Measurements from ENCODE around the gene CEP104.

The CEP104 gene

DNA sequence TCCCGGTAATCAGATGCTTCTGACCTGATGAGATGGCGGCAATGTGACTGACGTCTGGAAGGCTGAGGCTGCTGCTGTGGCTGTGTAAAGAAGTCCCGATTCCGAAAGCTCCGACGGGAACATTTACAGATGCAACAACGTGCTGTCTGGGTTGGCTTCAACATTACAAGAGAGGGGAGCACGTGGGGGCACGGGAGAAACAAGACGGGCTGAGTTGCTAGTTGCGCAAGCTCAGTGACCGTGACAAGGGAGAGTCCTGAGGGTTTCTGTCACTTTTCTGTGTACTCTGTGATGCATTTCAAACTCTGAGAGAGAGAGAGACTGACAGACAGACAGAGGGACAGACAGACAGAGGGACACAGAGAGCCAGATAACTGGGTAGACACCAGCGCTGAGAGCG is 35.1 kb downstream of the CEP104 start:
- no peak overlapping the region for H3K4me3 ChIP-seq (ENCODE audit: low read depth, low read length)
- POLR2A ChIA-PET: no interaction called here
- no peak for DNase-seq (ENCODE audit: low read depth, low spot score)
- TF ChIP-seq, protein P1, sequence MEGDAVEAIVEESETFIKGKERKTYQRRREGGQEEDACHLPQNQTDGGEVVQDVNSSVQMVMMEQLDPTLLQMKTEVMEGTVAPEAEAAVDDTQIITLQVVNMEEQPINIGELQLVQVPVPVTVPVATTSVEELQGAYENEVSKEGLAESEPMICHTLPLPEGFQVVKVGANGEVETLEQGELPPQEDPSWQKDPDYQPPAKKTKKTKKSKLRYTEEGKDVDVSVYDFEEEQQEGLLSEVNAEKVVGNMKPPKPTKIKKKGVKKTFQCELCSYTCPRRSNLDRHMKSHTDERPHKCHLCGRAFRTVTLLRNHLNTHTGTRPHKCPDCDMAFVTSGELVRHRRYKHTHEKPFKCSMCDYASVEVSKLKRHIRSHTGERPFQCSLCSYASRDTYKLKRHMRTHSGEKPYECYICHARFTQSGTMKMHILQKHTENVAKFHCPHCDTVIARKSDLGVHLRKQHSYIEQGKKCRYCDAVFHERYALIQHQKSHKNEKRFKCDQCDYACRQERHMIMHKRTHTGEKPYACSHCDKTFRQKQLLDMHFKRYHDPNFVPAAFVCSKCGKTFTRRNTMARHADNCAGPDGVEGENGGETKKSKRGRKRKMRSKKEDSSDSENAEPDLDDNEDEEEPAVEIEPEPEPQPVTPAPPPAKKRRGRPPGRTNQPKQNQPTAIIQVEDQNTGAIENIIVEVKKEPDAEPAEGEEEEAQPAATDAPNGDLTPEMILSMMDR (IDR thresholded peaks at IDR 0.05; ENCODE audit: insufficient read depth, low read length, missing control alignments): no peak
- CTCF ChIA-PET: no interaction called here

DNA sequence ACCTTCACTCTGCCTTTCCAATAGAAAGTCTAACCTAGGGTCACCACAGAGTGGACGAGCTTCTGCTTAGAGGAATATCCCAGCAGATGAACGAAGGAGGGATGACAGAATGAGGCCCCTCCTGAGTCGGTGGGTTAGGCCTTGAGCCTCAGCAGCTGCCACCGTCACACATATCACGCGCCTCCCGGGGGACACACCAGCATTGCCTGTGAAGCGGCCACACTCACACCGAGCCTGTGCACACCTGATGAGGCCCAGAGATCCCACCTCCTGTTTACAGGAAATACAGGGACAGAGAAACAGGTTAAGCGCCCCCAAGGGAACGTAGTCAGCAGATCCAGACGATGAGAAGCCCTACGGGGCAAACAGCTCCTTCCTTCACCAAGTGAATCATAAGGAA is 35.6 kb downstream of the CEP104 start:
- DNase-seq (ENCODE audit: low read depth, low spot score): no peak
- TF ChIP-seq, protein P1 (IDR thresholded peaks at IDR 0.05; ENCODE audit: insufficient read depth, low read length, missing control alignments): no peak
- H3K4me3 ChIP-seq (ENCODE audit: low read depth, low read length): no peak overlapping the region
- ChIA-PET POLR2A (no interaction called here), CTCF (interaction anchor here (1.1 kb wide), 1 partner anchor 27 kb away, joined by 3 read pairs; no protein-coding TSS in a partner anchor)

DNA sequence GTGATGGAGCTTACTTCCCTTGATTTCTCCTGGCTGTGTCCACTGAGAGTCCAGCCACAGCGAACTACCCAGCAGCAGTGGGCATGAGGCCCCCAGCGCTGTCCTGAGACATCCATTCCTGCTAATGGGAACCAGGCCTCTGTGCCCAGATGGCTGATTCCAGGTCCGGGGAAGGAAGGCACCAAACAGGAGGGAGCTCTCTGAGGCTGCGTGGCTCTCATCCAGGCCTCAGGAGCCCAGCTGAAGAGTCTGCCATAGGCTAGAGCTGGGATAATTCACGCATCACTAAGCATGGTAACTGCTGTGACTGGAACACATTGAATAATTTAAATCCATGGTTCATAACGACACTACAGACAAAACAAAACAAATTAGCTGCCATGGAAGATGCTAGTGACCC is 36.0 kb downstream of the CEP104 start:
- no peak overlapping the region for H3K4me3 ChIP-seq (ENCODE audit: low read depth, low read length)
- ChIA-PET POLR2A (no interaction called here), CTCF (interaction anchor here (1.1 kb wide), 1 partner anchor 28 kb away, joined by 3 read pairs; no protein-coding TSS in a partner anchor)
- DNase-seq (ENCODE audit: low read depth, low spot score): no peak
- TF ChIP-seq, protein P1 (IDR thresholded peaks at IDR 0.05; ENCODE audit: insufficient read depth, low read length, missing control alignments): no peak

DNA sequence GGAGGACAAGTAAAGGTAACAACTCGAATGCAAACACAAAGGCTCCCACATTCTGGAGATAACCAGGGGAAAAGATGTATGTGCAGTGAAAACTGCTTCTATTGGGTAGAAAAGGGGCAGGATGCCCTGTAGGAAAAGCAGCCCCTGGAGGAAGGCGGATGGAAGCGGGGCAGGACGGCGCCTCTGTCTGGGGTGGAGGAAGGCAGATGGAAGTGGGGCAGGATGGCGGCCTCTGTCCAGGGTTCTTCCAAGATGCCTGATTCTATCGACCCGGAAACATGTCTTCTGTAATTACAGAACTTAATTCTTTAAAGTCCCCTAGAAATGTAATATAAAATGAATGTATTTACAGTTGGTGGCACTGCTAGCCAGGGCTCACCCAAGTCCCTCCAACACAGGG is 36.7 kb downstream of the CEP104 start:
- ChIA-PET CTCF (interaction anchor here (1.1 kb wide), 1 partner anchor 28 kb away, joined by 3 read pairs; no protein-coding TSS in a partner anchor), POLR2A (no interaction called here)
- H3K4me3 ChIP-seq (ENCODE audit: low read depth, low read length): no peak overlapping the region
- TF ChIP-seq, protein P1 (IDR thresholded peaks at IDR 0.05; ENCODE audit: insufficient read depth, low read length, missing control alignments): no peak
- no peak for DNase-seq (ENCODE audit: low read depth, low spot score)

DNA sequence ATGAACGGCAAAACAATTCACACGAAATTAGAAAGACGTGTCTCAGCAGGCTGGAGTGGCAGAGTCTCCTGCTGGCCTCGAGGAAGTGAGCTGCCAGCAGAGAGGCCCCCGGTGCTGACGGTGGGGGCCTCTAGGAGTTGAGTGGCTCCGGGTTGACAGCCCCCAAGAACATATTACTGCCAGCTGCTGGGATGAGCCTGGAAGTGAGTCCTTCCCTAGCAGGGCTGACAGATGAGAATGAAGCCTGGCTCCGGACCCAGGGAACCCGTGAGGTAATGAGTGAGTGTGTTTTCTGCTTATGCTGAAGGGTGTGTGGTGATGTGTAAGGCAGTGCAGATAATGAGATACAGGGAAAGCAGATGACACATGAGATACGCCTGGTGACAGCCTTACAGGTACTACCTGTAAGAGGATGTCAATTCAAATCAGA is 37.2 kb downstream of the CEP104 start:
- DNase-seq (ENCODE audit: low read depth, low spot score): no peak
- H3K4me3 ChIP-seq (ENCODE audit: low read depth, low read length): no peak overlapping the region
- ChIA-PET POLR2A (no interaction called here), CTCF (no interaction called here)
- TF ChIP-seq, protein P1 (IDR thresholded peaks at IDR 0.05; ENCODE audit: insufficient read depth, low read length, missing control alignments): no peak

DNA sequence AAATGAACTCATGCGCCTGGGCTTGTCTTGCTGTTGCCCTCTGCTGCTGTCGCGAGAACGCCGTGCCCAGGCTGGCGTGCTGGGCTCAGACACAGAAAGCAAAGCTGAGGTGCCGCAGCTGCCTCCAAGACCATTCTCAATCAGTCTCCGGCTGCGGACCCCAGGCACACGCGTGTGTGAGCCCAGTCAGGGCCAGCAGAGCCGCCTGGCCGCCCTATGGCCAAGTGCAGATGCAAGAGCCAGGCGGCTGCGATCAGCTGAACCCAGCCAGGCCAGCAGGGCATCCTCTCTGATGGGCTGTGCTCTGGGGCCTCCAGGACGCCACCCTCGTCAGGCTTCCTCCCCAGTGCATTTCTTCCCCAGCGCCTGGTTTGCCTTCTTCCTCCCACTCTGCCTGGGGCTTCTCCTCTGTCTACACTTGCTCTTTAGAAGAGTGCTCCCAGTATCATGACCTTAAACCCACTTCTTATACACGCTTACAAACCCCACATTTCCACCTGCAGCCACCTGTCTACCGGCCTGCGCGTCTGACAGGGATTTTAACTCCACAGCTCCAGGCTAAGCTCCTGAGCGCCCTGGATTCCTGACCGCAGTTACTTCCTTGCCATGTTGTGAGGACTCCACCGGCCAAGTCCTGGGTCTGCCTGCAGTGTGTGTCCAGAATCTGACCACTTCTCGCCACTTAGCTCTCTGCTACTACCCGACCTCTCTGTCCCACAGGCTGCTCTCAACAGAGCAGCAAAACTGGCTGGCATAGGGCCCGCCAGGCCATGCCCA is 39.0 kb downstream of the CEP104 start:
- ChIA-PET CTCF (interaction anchor here (1.2 to 1.5 kb wide), 2 partner anchors 16 to 22 kb away, joined by 3 to 4 read pairs; partner anchors contain the start of gene LRRC47), POLR2A (no interaction called here)
- H3K4me3 ChIP-seq (ENCODE audit: low read depth, low read length): no peak overlapping the region
- TF ChIP-seq, protein P1 (IDR thresholded peaks at IDR 0.05; ENCODE audit: insufficient read depth, low read length, missing control alignments): no peak
- no peak for DNase-seq (ENCODE audit: low read depth, low spot score)

Measured in AG04449 (cell line).